Fibroblast of mammary gland (primary cell): ENCODE data around the gene C1orf232.
A peak's percentile ranks its signal among the peaks of the same experiment; 100 is the strongest.

Source experiments
- DNase-seq: peaks from one replicate; pipeline ENCODE4 v3.0.0-alpha.2; 2010; ENCODE audit warnings: low read depth
- H3K4me3 ChIP-seq: 2 replicates; pipeline ENCODE4 v1.5.1; 2011; ENCODE audit warnings: low read depth, mild to moderate bottlenecking, low read length, moderate library complexity; ENCODE audit not compliant: control insufficient read depth
- CTCF ChIP-seq: conservative IDR thresholded peaks from 2 replicates; pipeline ENCODE4 v1.5.1; 2011; ENCODE audit warnings: low read depth, low read length, inconsistent platforms; ENCODE audit not compliant: control insufficient read depth, insufficient read depth

The C1orf232 gene

GRCh38 chr1:26200413-26200812 is 31.6 kb upstream of the C1orf232 start:
- no peak for DNase-seq
- no peak overlapping the region for H3K4me3 ChIP-seq
- TF ChIP-seq CTCF, result no peak

GRCh38 chr1:26197813-26198212 is 29.1 kb upstream of the C1orf232 start:
- no peak for TF ChIP-seq CTCF
- H3K4me3 ChIP-seq, result no peak overlapping the region
- DNase-seq, result no peak

GRCh38 chr1:26197301-26197700 is 28.5 kb upstream of the C1orf232 start:
- TF ChIP-seq CTCF, result no peak
- DNase-seq, result no peak
- H3K4me3 ChIP-seq, result no peak overlapping the region

- H3K4me3 ChIP-seq, result no peak overlapping the region
- DNase-seq, result no peak
- TF ChIP-seq CTCF, result no peak
These were observed 27.0 kb upstream of the C1orf232 start for GRCh38 chr1:26195805-26196204.

GRCh38 chr1:26191739-26192138 is 23.0 kb upstream of the C1orf232 start:
- DNase-seq, result no peak
- H3K4me3 ChIP-seq, result no peak overlapping the region
- no peak for TF ChIP-seq CTCF

GRCh38 chr1:26190373-26190987 is 21.7 kb upstream of the C1orf232 start, which contains the start of gene CATSPER4:
TSS of gene CATSPER4 (plus strand) at chr1:26190602. CDS start at chr1:26190628, 26 bp downstream.
- TF ChIP-seq CTCF, result peak; percentile 18
- peak; percentile 19 for DNase-seq
- no peak within 1 kb of the TSS for H3K4me3 ChIP-seq

GRCh38 chr1:26189751-26190275 is 21.1 kb upstream of the C1orf232 start:
- DNase-seq, result no peak
- H3K4me3 ChIP-seq, result no peak overlapping the region
- no peak for TF ChIP-seq CTCF
